MM.1S (cell line): Measurements from ENCODE around the gene RBBP8.

Experiments
- CTCF ChIP-seq: fragments of 300-600 bp; sonication (generic); IDR thresholded peaks from 2 replicates; pipeline ENCODE4 v1.5.1; 2016; ENCODE audit warnings: antibody characterized with exemption, low read length, mixed read lengths
- EZH2 ChIP-seq: fragments of 300-600 bp; sonication (generic); optimal IDR thresholded peaks from 2 replicates; pipeline ENCODE3; 2017; ENCODE audit warnings: low read depth, mild to moderate bottlenecking, antibody characterized with exemption, low read length, mixed read lengths
- EZH2phosphoT487 ChIP-seq: fragments of 300-600 bp; sonication (generic); IDR thresholded peaks from 2 replicates; pipeline ENCODE4 v1.6.1; 2018; ENCODE audit warnings: antibody characterized with exemption, low read length

- TF ChIP-seq CTCF: no peak
- TF ChIP-seq EZH2phosphoT487: no peak
- no peak for TF ChIP-seq EZH2
Observed at GRCh38 chr18:22962004-22962403, 28.9 kb downstream of the RBBP8 start.
